Hepatocyte (in vitro differentiated cells): Measurements from ENCODE around the gene PMS2.
"Not testable (repeated sequence)": the region's sequence is repeated elsewhere in the genome, so short reads cannot be mapped to it uniquely, and the experiment has no call there.

Experiments
- EZH2 ChIP-seq: fragments of 200-600 bp; sonication (generic); IDR thresholded peaks from 2 replicates; pipeline ENCODE4 v1.6.1; 2016; ENCODE audit warnings: antibody characterized with exemption, mild to moderate bottlenecking, borderline replicate concordance
- TF ChIP-seq, protein P1 (sequence below): fragments of 200-600 bp; sonication (generic); IDR thresholded peaks from 2 replicates; pipeline ENCODE4 v1.5.1; 2016; ENCODE audit warnings: antibody characterized with exemption, mild to moderate bottlenecking; ENCODE audit not compliant: poor library complexity

- TF ChIP-seq, protein P1, sequence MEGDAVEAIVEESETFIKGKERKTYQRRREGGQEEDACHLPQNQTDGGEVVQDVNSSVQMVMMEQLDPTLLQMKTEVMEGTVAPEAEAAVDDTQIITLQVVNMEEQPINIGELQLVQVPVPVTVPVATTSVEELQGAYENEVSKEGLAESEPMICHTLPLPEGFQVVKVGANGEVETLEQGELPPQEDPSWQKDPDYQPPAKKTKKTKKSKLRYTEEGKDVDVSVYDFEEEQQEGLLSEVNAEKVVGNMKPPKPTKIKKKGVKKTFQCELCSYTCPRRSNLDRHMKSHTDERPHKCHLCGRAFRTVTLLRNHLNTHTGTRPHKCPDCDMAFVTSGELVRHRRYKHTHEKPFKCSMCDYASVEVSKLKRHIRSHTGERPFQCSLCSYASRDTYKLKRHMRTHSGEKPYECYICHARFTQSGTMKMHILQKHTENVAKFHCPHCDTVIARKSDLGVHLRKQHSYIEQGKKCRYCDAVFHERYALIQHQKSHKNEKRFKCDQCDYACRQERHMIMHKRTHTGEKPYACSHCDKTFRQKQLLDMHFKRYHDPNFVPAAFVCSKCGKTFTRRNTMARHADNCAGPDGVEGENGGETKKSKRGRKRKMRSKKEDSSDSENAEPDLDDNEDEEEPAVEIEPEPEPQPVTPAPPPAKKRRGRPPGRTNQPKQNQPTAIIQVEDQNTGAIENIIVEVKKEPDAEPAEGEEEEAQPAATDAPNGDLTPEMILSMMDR: not testable (repeated sequence)
- not testable (repeated sequence) for TF ChIP-seq EZH2
Measured at GRCh38 chr7:5924180-5924579, 84.7 kb downstream of the PMS2 start.
